HL-60 (cell line): ENCODE results near the gene WDR38.
A peak's percentile ranks its signal among the peaks of the same experiment; 100 is the strongest.

Experiments
- GABPA ChIP-seq: IDR thresholded peaks from 2 replicates; pipeline ENCODE4 v1.6.1; 2012; ENCODE audit warnings: low read depth
- POLR2AphosphoS5 ChIP-seq: IDR thresholded peaks from 2 replicates; pipeline ENCODE4 v1.6.1; 2012; ENCODE audit warnings: low read depth
- SPI1 ChIP-seq: IDR thresholded peaks from 2 replicates; pipeline ENCODE4 v1.6.1; 2012; ENCODE audit warnings: low read depth, mild to moderate bottlenecking, borderline replicate concordance
- TF ChIP-seq, protein P1 (sequence below): IDR thresholded peaks from one replicate; pipeline ENCODE4 v1.5.1; 2011; ENCODE audit warnings: low read length, control low read depth, inconsistent platforms; ENCODE audit not compliant: insufficient read depth
- TF ChIP-seq, protein P2 (sequence below): IDR thresholded peaks from 2 replicates; pipeline ENCODE4 v1.6.1; 2012; ENCODE audit warnings: low read depth; ENCODE audit not compliant: insufficient replicate concordance

DNA sequence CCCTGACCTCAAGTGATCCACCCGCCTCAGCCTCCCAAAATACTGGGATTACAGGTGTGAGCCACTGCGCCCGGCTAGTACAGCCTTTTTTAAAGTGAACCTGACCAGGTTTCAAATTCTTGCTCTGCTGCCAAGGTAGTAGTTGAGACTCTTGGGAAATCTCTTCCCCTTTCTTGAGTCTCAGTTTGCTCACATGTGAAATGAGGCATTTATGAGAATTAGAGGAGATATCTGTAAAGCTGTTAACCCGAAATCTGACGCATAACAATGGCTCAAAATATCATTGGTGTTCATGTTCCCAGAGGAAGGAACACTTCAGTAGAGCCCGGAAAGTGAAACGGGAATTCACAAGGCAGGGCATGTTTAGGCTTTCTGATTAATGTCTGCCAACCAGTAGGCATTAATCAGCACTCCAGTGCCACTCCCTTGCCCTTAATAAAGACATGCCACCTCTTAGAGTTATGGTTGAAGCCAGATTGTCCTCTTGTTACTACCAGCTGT is 10.2 kb downstream of the WDR38 start:
- TF ChIP-seq, protein P1, sequence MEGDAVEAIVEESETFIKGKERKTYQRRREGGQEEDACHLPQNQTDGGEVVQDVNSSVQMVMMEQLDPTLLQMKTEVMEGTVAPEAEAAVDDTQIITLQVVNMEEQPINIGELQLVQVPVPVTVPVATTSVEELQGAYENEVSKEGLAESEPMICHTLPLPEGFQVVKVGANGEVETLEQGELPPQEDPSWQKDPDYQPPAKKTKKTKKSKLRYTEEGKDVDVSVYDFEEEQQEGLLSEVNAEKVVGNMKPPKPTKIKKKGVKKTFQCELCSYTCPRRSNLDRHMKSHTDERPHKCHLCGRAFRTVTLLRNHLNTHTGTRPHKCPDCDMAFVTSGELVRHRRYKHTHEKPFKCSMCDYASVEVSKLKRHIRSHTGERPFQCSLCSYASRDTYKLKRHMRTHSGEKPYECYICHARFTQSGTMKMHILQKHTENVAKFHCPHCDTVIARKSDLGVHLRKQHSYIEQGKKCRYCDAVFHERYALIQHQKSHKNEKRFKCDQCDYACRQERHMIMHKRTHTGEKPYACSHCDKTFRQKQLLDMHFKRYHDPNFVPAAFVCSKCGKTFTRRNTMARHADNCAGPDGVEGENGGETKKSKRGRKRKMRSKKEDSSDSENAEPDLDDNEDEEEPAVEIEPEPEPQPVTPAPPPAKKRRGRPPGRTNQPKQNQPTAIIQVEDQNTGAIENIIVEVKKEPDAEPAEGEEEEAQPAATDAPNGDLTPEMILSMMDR: no peak
- TF ChIP-seq SPI1 (peak; percentile 46; the same call in 1 of the 2 replicates), GABPA (no peak), POLR2AphosphoS5 (no peak)
- TF ChIP-seq, protein P2, sequence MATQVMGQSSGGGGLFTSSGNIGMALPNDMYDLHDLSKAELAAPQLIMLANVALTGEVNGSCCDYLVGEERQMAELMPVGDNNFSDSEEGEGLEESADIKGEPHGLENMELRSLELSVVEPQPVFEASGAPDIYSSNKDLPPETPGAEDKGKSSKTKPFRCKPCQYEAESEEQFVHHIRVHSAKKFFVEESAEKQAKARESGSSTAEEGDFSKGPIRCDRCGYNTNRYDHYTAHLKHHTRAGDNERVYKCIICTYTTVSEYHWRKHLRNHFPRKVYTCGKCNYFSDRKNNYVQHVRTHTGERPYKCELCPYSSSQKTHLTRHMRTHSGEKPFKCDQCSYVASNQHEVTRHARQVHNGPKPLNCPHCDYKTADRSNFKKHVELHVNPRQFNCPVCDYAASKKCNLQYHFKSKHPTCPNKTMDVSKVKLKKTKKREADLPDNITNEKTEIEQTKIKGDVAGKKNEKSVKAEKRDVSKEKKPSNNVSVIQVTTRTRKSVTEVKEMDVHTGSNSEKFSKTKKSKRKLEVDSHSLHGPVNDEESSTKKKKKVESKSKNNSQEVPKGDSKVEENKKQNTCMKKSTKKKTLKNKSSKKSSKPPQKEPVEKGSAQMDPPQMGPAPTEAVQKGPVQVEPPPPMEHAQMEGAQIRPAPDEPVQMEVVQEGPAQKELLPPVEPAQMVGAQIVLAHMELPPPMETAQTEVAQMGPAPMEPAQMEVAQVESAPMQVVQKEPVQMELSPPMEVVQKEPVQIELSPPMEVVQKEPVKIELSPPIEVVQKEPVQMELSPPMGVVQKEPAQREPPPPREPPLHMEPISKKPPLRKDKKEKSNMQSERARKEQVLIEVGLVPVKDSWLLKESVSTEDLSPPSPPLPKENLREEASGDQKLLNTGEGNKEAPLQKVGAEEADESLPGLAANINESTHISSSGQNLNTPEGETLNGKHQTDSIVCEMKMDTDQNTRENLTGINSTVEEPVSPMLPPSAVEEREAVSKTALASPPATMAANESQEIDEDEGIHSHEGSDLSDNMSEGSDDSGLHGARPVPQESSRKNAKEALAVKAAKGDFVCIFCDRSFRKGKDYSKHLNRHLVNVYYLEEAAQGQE: no peak
